ENCODE results near the gene JAK1.

- TF ChIP-seq CTCF (IDR thresholded peaks at IDR 0.05) (no peak), POLR2A (IDR thresholded peaks at IDR 0.05) (no peak)
These were observed 62.8 kb downstream of the JAK1 start for GRCh38 chr1:64903593-64903992.
